Activated naive CD8-positive, alpha-beta T cell treated with anti-CD3 and anti-CD28 coated beads, Interleukin-2, amount 50 U/mL, for 16 hours (primary cell): Measurements from ENCODE around the gene TNIK.

ENCODE experiments used
- DNase-seq: peaks from one replicate; pipeline ENCODE4 v3.0.0-alpha.2; 2020; ENCODE audit warnings: low read depth, low spot score

Gene TNIK

DNA sequence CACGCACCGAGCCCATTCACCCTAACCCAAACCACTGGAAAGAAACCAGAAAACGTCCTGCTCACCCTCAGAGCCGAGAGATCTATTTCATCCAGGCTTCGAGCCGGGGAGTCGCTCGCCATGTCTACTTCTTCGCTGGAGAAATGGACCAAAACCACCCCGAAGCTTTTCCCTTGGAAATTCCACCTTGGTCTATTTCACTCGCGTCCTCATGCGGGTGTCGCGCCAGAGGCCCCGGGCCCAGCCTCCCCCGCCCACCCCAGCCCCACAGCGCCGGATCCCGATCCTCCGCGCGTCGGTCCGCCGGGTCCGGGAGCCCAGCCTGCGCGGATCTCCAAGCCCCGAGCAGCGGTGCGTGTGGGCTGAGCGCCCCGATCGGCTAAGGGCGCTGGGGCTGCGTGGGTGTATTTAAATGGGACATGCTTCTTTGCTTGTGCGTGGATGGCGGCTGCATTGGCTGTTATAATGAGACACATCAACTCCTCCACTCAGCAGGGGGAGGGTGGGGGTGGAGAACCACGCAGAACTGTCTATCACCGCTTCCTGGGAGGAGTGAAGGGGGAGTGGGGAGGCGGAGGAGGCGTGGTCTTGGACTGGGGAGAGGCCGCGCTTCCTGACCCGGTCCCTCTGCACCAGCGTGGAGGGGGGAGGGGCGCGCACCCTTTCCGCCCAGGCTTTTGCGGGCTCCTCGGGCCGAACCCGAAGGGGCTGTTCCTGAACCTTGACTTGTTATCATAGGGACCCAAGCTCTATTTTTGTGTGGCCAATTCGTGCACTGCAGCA, at the start of gene TNIK:
TSS of gene TNIK (minus strand) at position 464 of the 783 bp plus-strand sequence. CDS start at position 122, 342 bp downstream.
- peak; percentile 93 for DNase-seq

DNA sequence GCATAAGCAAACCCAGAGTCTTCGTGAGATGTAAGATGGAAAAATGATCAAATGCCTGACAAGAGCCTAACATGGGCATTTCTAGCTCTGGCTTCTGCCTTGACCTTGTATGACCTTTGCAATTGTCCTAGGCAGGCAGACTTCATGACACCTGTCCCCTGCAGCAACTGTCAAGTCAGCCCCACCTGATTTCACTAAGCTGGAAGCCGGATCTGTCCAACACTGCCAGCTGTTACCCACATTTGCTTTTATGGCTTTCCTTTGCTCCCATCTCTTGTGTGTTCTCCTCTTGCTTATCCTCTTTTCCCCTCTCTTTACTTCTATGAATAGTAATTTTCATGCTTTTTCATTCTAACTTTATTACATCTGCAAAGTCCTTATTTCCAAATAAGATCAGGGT, 48.5 kb upstream of the TNIK start:
- DNase-seq: no peak

DNA sequence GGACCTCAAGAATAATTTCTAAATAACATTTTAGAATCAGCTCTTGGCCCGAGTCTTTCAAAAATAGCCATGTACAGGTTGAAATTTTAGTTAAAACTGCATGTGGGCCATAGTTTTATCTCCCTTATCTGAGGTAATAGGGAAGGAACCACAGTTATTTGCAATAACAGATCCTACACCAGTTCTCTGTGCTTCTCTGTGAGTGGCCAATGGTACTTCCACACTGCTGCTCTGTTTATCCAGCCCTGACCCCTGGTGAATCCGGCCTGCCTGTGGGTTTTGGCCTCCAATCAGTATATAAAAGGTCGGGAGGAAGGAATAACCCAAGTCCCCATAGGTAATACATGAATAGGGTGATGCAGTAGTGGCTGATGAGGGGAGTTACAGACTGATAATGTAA, 48.0 kb upstream of the TNIK start:
- no peak for DNase-seq

DNA sequence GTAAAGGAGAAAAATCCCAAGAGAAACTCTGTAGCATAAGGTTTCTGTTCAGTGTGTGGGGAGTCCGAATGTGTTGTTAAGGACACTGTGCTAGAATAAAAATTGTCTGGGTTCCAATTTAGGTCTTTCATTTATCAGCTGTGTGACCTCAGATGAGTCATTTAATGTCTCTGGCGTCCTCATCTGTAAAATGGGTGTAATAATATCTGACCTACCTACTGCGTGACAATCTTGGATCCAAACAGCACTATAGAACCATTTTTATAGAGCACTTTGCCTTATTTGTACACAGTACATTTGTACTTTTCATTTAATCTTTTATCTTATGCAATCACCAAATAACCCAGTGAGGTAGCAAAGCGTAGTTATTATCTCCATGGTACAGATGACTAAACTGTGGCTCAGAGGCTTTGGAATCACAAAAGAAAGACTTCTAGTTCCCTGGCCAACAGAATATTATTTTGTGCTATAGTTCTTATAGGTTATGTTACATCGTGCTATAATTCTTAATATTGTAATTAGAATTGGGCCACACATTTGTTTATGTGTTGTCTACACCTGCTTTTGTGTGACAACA, 46.6 kb upstream of the TNIK start:
- DNase-seq: no peak

DNA sequence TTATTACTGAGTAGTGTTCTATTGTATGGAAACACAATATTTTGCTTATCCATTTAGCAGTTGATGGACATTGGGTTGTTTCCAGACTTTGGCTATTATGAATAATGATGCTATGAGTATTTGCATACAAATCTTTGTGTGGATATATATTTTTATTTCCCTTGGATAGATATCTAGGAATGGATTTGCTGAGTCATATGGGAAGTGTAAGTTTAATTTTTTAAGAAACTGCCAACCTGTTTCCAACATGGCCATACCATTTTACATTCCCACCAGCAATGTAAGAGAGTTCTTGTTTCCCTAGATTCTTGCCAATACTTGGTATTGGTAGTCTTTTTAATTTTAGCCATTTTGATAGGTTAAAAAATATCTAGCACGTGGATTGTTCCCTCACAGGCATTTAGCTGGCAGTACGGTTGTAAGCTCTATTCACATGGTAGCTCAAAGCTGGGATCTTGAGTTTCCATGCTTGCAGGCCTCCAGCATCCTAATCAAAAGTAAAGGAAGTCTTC, 45.7 kb upstream of the TNIK start:
- no peak for DNase-seq

DNA sequence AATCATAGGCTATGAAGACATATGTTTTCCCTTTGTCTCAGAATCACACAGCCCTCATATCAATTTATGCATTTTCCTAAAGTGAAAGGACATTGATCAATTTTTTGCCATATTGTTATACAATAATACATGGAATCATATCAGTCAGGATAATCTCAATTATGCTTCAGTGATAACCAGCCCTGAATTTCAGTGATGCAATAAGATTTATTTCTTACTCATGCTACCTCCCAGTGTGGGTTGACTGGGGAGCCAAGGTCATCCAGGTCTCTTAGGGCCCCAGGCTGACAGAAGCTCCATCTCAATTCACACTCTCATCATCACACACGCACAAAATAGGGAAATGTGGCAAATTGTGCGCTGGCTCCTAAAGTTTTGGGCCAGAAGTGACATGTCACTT, 44.2 kb upstream of the TNIK start:
- no peak for DNase-seq

DNA sequence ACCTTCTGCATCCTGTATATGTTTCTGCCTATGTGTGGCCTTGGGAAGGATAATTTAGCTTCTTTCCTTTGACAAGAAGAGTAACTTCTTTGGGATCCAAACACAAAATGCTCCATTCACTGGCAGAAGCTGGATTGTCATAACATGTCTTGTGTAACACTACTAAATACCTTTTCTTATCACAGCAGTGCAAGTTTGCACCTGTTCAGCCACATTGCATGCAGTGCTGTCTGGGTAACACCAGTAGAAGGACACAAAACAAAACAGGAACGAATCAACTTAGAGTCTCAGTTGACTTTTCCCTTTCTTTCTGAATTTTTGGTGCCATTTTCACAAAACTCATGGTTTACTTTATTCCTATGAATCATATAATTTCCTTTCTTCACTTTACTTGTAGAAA, 43.6 kb upstream of the TNIK start:
- DNase-seq: no peak

DNA sequence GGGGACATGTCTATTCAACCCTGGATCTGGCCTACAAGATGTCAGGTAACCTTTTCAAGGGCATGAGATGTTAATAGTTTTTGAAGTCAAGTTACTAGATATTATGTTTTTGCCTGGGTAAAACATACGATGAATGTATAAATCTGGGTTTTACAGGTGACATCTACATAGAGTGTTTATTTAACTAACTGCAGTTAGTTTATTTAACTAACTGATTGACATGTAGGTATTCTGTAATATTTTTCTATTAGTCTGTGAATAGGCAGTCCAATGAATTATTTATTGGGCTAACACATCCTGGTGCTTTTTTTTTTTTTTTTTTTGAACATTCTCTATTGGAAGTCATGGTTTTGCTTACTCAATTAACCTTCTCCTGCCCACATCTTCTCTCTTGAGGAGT, 38.7 kb upstream of the TNIK start:
- DNase-seq: no peak

DNA sequence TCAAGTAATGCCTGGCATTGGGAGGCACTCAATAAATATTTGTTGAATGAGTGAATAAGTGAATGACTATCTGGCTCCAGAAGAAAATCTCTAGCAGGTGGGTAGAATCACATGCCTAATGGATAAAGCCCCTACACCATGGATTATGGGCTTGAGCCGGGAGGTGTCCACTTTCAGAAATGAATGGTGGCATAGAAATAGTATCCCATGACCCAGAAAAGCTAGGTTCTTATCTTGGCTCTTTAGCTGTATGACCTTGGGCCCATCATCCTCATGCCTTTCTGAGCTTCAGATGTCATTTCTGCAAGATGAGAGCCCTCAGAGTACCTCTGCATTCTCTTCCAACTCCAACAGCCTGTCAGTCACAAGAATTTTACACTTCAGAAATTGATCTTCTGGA, 37.3 kb upstream of the TNIK start:
- no peak for DNase-seq

DNA sequence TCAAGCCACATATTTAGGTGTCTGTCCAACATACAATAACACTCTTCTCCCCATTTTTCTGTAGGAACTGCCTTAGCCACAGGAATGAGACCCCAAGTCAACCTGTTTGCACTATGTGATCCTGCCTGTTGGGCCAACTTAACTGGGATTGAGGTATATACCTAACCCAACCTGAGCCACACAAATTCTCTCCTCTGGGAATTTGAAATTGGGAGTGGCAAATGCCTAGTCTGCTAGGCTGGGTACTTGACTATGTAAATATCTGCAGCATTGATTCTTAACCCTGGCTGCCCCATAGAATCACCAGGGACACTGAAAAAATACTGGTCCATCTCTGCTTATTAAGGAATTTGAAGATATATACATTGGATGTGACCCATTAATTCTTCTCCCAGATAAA, 35.2 kb upstream of the TNIK start:
- DNase-seq: no peak

DNA sequence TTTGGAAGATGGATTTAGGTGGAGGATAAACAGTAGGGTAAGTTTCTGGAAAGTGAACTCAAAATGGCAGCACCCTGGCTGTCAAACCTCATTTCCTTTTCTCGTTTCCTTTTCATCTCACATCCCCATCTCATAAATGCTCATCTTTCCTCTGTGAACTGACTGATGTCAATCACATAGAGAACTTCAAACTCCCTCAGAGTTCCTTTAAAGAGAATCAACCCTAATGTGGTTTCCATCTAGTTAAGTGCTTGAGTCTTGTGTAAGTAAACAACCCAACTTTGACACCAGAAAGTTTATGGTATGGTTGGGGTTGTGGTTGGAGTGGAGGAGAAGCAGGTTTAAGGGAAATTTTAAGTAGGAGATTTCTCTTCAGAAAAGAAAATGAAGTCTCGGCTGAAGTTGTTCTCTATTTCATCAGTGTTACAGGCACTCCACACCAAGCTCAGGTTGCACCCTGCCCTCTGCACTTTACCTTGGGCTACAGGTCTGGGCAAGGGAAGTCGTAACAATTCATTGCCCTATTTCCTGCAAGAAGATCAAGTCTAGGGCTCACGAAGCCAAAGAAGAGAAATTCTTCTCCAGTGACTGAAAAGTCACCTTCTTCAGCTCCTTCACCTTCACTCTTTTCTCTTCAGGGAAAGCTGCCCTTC, 34.4 kb upstream of the TNIK start:
- no peak for DNase-seq

DNA sequence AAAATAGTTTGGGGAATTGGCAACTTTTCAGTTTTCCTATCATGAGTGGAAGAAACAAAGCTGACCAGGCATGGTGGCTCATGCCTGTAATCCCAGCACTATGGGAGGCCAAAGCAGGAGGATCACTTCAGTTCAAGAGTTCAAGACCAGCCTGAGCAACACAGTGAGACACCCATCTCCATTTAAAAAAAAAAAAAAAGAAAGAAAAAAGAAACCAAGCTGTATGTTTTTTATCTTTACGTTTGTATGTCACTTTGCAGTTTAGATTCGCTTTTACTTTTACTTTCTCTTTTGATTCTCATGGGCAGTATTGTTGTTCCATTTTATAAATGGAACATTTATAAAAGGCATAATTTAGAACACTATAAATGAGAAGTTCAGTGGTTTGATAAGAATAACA, 31.2 kb upstream of the TNIK start:
- no peak for DNase-seq

DNA sequence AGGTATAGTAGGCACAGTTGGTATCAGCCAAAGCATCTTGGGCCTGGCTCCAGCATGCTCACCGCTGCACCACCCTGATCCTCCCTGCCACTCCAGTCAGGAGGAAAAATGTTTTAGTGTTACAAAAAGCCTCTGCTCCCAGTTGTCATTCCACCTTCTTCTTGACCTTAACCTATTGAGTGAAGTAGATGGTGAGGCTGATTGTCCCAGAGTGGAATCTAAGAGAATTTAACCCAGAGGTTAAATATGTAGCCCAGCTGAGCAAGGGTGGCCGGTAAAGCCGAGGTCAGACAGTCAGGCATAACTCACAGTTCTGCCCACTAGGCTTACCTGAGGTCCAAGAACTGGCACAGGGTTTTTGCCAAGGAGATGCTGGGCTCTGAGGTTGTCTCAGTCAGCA, 30.7 kb upstream of the TNIK start:
- DNase-seq: no peak

DNA sequence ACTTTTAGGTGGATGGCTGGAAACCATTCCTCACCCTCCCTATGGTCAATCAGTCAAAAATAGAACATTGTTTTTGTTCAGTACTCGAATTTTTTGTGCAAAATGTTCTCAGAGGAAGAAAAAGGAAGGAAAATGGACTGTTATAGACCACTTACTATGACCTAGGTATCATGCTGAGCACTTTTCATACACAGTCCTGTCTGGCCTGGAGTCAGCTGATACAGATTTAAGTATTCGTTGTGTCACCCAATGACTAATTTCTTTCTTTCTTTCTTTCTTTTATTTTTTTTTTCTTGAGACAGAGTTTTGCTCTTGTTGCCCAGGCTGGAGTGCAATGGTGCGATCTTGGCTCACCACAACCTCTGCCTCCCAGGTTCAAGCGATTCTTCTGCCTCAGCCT, 29.1 kb upstream of the TNIK start:
- no peak for DNase-seq

DNA sequence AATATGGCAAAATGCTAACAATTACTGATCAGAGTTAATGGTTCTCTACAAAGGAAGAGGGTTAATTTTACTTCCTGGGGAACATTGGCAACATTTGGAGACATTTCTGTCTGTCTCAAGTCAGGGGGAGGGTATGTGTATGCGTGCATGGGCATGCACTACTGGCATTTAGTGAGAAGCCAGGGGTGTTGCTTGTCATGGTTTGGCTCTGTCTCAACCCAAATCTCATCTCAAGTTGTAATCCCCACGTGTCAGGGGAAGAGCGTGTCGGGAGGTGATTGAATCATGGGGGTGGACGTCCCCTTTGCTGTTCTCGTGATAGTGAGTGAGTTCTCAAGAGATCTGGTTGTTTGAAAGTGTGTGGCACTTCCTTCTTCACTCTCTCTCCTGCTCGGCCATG, 28.3 kb upstream of the TNIK start:
- no peak for DNase-seq

DNA sequence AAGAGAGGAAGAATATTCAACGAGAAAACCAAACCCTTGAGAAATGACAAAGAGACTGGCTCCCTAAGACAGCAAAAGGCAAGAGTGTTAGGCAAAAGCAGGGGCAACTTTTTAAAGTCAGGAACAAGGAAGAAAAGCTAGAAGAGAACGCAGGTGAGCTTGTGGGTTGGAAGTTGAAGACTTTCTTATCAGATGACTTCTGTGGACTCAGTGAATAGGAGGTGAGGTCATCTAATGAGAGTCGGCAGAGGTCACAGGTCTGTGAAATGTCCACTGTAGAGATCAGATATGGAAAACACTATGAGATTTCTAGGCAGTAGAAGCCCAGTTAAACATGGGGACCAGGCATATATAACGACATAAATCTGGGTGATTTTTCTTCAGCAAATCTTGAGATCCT, 27.2 kb upstream of the TNIK start:
- no peak for DNase-seq

DNA sequence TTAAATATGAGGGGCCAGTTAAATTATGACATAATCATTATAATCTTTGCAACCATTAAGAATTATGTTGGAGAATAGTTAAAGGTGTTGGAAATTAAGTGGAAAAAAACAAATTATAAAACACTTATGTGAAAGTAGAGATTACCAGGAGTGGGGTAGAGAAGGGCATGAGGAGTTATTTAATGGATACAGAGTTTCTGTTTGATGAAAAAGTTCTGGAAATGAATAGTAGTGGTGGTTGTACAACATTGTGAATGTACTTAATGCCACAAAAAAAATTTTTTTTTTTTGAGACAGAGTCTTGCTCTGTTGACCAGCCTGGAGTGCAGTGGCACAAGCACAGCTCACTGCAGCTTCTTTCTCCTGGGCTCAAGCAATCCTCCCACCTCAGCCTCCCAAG, 25.1 kb upstream of the TNIK start:
- no peak for DNase-seq

DNA sequence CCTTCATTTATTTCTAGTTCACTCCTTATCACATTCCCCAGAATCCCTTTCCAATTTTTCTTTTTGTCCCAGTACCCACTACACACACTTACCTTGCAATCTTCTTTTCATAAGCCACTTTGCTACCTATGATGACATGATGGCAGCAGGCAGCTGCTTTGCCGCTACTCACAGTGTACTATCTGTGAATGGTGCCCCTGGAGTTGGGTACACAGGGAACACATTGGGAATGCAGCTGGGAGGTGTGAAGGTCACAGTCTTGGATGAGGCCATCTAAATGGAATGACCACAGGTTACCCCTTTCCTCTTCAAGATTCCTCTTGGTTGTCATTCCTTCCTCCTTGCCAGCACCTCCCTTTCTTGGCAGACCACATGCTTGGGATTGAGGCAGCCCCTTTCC, 20.8 kb upstream of the TNIK start:
- no peak for DNase-seq

DNA sequence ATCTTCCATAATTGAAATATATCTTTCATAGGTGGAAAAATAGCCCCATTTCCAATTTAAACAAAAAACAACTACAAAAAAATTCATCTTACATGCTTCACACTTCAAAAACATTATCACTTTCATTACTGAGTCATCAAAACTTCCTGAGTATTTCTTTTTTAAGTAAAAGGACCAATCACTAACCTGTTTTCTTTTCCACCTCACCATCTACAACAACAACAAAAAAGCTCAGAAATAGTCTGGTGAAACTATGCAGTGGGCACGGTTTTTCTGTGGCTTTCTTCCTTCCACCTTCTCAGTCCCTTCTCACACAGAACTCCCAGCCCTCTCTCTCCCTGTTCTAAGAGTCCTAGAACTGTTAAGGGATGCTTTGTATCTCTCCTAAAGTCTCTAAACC, 20.3 kb upstream of the TNIK start:
- no peak for DNase-seq

DNA sequence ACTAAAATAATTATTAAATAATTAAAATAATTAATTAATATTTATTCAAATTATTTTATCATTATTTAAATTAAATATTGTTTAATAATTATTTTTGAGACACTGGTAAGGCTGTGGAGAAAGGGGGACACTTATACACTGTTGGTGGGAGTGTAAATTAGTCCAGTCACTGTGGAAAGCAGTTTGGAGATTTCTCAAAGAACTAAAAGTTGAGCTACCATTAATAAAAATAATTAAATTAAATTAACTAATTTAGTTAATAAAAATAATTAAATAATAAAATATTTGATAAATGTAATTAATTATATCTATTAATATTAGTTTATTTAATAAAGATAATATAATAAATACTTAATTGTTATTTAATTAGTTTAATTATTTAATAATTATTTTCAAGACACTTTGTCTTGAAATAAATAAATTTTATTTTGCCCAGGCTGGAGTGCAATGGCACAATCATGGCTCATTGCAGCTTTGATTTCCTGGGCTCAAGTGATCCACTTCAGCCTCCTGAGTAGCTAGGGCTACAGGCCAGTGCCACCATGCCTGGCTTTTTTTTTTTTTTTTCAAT, 16.4 kb upstream of the TNIK start:
- DNase-seq: no peak

DNA sequence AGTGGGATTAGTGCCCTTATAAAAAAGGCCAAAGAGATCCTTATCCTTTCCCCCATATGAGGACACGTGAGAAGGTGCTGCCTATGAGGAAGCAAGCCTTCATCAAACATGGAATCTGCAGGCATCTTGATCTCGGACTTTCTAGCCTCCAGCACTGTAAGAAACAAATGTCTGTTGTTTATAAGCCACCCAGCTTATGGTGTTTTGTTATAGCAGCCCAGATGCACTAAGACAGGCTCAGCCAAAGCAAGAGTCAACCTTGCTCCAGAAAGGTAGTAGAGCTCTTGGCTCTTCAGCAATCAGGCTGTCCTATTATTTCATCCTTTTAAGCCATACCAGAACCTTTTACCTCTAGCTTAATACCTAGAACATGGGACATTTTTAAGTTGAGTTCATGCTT, 12.3 kb upstream of the TNIK start:
- no peak for DNase-seq

DNA sequence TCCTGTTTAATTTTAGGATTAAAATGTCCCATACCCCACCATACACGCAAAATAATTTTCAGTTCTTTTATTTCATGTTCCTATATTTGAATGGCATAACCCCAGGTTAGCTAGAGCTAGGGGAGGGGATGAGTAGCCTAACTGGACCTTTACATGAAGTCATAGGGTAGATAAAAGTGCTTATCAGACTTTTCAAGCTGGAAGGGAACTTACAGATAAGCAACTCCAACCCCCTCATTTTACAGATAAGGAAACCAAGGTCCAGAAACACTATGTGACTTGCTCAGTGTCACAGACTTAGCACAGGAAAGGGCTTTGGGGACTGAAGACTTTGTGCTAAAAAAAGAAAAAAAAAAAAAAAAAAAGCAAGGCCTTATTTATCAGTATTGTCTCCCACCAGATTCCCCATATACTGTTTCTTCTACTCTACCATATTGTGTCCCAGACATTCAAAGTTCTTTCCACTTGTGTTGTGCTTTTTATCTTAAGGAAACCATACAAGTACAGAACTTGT, 10.6 kb upstream of the TNIK start:
- DNase-seq: no peak
